Tibial nerve (tissue), 4 donors: Measurements from ENCODE around the gene RPS6KA2. TPM values are rescaled to one million over a fixed set of nuclear protein-coding genes. Genes with fewer than 3 reads are reported as not detected.

Source experiments
- DNase-seq, 2 donors: peaks; one replicate each; pipeline ENCODE4 v3.0.0-alpha.2; 2019; ENCODE audit warnings: low spot score in 2 of 2
- H3K27ac ChIP-seq, 4 donors: fragments of 200-600 bp; sonication (generic) in 3 of 4; one replicate each; pipeline ENCODE4 v1.5.1; 2017 to 2019; ENCODE audit warnings: mild to moderate bottlenecking in 1 of 4
- H3K27me3 ChIP-seq, 2 donors: fragments of 200-600 bp; sonication (generic) in 1 of 2; one replicate each; pipeline versions ENCODE4 v1.5.1 to v1.6.0; 2017 to 2019
- H3K36me3 ChIP-seq, 3 donors: fragments of 200-600 bp; sonication (generic); one replicate each; pipeline ENCODE4 v1.5.1; 2018 to 2019
- H3K4me1 ChIP-seq, 4 donors: fragments of 200-600 bp; sonication (generic) in 3 of 4; one replicate each; pipeline ENCODE4 v1.5.1; 2017 to 2019
- H3K4me3 ChIP-seq, 4 donors: fragments of 200-600 bp; sonication (generic) in 3 of 4; one replicate each; pipeline ENCODE4 v1.5.1; 2017 to 2019; ENCODE audit warnings: mild to moderate bottlenecking in 1 of 4, moderate library complexity in 1 of 4
- H3K9me3 ChIP-seq, 4 donors: fragments of 200-600 bp; sonication (generic) in 3 of 4; one replicate each; pipeline ENCODE4 v1.5.1; 2017 to 2019
- EP300 ChIP-seq, 2 donors: sonication (generic); formaldehyde crosslinking; IDR thresholded peaks; one replicate each; pipeline ENCODE4 v1.6.1; 2017; ENCODE audit warnings: antibody characterized with exemption in 2 of 2, mild to moderate bottlenecking in 1 of 2
- POLR2A ChIP-seq, 2 donors: fragments of 450-650 bp; IDR thresholded peaks; one replicate each; pipeline ENCODE4 v1.6.1; 2017; ENCODE audit warnings: antibody characterized with exemption in 2 of 2, mild to moderate bottlenecking in 2 of 2, moderate library complexity in 2 of 2
- WGBS, 2 donors: methylation state at CpG; one replicate each; pipeline ENCODE4 v1.1.5; 2018; 5-methylcytosine and 5-hydroxymethylcytosine counted together
- total RNA-seq, 4 donors: library from RNA; depleted of rRNA; stranded (reverse); fragments of >200 nt; gene quantifications; one replicate each; pipeline ENCODE4 v1.1.0, GENCODE V29; 2016
- TF ChIP-seq, protein P1 (sequence below), 5 experiments: fragments of 200-600 bp in 3 of 5; fragments of 450-650 bp in 2 of 5; sonication (generic) in 3 of 5; IDR thresholded peaks; one replicate each; pipeline ENCODE4 v1.5.1; 2016 to 2019; ENCODE audit warnings: antibody characterized with exemption in 5 of 5, mild to moderate bottlenecking in 3 of 5, moderate library complexity in 2 of 5

RPS6KA2 gene
- total RNA-seq, 4 donors from 2014 or later: 89.6 to 153 (median 103) TPM

DNA sequence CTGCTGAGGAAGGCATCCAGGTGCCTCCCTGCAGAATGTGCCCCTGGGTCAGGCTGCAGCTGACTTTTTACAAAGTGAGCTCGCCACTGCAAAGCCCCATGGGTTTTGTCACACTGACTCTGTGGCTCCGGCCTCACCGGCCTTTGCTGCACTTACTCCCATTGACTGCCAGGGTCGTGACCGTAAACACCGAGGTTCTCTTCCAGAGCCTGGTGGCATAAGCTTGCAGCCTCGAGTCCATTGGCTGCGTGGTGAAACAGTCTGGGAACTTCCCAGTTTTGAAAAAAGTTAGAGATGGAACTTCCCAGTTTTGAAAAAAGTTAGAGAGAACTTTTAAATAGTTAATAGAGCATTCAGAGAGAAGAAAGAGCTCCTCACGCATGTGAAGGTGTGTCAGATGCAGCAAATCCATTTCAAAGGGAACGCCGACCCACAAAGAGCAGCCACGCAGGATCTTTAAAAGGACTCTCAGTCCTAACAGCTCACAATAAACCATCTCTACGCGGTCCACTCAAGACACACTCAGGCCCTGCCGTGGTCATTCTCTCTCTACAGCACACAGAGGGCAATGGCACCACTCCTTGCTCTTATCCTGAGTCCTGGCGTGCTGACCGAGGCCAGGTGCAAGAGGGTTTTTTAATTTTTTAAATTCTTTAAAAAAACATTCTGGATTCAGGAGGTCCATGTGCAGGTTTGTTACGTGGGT lies 53.4 kb downstream of the RPS6KA2 start:
- TF ChIP-seq, protein P1, sequence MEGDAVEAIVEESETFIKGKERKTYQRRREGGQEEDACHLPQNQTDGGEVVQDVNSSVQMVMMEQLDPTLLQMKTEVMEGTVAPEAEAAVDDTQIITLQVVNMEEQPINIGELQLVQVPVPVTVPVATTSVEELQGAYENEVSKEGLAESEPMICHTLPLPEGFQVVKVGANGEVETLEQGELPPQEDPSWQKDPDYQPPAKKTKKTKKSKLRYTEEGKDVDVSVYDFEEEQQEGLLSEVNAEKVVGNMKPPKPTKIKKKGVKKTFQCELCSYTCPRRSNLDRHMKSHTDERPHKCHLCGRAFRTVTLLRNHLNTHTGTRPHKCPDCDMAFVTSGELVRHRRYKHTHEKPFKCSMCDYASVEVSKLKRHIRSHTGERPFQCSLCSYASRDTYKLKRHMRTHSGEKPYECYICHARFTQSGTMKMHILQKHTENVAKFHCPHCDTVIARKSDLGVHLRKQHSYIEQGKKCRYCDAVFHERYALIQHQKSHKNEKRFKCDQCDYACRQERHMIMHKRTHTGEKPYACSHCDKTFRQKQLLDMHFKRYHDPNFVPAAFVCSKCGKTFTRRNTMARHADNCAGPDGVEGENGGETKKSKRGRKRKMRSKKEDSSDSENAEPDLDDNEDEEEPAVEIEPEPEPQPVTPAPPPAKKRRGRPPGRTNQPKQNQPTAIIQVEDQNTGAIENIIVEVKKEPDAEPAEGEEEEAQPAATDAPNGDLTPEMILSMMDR (IDR thresholded peaks at IDR 0.05): no peak
- no peak for DNase-seq
- Histone ChIP-seq H3K27me3 (no peaks in the 10 kb centered on the region), H3K27ac (peak overlapping the region in 1 of 4 donors; percentile 13), H3K9me3 (peaks cover 0 to 3% (median 0%) of the 10 kb centered on the region in 4 donors), H3K4me1 (peaks cover 0 to 29% (median 5%) of the 10 kb centered on the region in 4 donors), H3K4me3 (no peak overlapping the region), H3K36me3 (peaks cover 0 to 12% (median 0%) of the 10 kb centered on the region in 3 donors)
- WGBS, 2 donors: 74 to 77% methylated on average over 18 of the region's 18 CpGs

DNA sequence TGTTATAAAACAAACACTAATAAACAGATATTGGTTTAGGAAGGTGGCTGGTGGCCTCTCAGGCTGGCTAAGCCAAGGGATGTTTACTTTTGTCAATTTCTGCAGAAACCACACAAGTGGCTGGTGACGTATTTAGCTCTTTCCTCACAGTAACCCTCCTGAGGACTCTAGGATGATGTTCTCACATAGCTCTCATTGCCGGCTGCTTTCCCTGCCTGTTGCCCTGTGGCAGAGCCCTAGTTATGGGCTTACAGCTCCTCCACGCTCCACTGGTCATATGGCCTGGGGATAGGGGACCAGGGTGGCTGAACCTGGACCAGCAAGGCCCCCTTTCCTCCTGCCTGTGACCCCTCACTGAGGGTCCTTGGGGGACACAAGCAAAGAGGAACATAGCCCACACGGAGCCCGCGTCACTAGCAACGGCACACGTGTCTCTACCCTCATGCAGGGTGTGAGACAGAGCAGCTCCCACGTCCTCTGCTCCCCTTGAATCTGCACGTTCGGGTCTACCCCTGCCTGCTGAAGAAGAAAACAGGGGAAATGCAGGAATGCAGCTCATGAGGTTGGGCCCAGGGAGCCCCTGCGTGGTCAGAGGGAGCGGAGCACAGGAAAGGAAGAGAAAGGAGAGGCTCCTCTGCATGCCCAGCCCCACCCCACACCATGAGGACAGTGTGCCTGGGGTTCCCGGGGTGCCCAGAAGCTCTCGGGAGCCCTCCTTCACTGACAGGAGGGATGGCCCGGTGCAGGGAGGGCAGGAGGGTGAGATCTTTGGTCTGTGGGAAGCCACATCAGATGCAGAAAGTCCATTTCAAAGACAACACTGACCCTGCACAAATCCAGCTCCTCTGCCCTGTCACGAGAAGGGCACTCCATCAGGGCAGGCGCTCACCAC lies 54.4 kb downstream of the RPS6KA2 start:
- 54 to 62% methylated on average over 15 to 18 of the region's 18 CpGs for WGBS, 2 donors
- no peak overlapping the region for H3K4me3 ChIP-seq
- peaks cover 0 to 29% (median 5%) of the 10 kb centered on the region in 4 donors for H3K4me1 ChIP-seq
- TF ChIP-seq, protein P1 (IDR thresholded peaks at IDR 0.05): no peak
- TF ChIP-seq EP300 (IDR thresholded peaks at IDR 0.05): peak in 1 of 2 donors; percentile 65
- H3K27ac ChIP-seq: peak overlapping the region; percentile 7 to 79 (median 38)
- peak in 1 of 2 donors; percentile 66 for DNase-seq
- H3K9me3 ChIP-seq: peaks cover 0 to 3% (median 0%) of the 10 kb centered on the region in 4 donors
- no peaks in the 10 kb centered on the region for H3K27me3 ChIP-seq
- H3K36me3 ChIP-seq: peaks cover 0 to 12% (median 0%) of the 10 kb centered on the region in 3 donors

DNA sequence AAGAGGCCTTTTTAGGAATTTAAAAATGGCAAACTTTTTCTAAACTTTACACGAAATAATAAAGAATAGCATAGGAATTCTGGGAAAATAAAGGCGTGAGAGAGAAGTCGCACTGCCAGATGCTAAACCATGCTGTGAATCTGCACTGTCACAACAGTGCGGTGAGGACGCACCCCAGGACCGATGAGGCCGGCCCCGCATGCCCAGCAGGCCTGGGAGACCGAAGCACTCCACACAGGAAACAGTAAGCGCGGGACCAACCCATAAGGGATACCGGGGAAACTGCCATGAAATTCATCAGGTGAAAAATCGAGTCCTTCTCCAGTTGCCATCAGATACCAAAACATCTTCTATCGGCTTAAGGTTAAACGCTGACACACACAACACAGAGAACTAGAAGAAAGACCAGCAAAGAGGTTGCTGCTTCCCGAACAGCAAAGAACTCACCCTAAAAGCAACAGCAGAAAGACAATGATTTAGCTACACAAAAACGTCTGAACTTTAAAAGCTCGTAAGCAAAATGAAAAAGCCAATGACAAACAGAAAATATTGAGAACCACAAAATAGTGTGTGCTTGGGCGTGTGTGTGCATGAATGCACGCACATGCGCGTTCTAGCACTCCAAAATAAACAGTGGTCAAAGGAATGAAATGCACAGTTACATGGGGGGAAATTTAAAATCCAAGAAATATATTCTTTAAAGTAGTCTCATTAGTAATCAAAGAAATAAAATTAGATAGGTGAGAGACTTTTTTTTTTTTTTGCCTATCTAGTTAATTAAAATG lies 55.9 kb downstream of the RPS6KA2 start:
- TF ChIP-seq, protein P1 (IDR thresholded peaks at IDR 0.05): no peak
- TF ChIP-seq POLR2A (IDR thresholded peaks at IDR 0.05) (no peak), EP300 (IDR thresholded peaks at IDR 0.05) (no peak)
- Histone ChIP-seq H3K36me3 (peaks cover 0 to 3% (median 0%) of the 10 kb centered on the region in 3 donors), H3K4me1 (peaks cover 0 to 29% (median 5%) of the 10 kb centered on the region in 4 donors), H3K9me3 (no peaks in the 10 kb centered on the region), H3K27ac (peak overlapping the region in 2 of 4 donors; percentile 23 to 79), H3K27me3 (no peaks in the 10 kb centered on the region), H3K4me3 (no peak overlapping the region)
- WGBS, 2 donors: 71 to 75% methylated on average over 22 of the region's 22 CpGs
- DNase-seq: no peak

DNA sequence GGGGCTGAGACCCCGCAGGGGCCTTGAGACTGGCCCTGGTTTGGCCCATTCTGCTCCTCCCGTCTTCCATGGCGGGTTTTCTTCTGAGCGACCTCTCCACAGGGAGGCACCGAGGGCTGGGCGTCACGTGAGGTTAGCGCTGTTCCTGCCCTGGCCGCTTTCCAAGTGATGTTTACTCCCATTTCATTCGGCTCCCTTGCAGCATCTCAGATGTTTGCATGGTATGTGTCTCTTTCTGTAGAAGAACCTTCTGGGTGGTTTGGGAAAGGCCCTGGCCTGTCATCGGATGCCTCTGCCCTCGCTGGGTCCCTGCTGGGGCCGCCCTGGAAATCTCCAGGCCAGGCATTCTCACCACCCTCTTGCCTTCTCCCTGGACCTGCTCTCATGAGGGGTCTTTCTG lies 57.8 kb downstream of the RPS6KA2 start:
- DNase-seq: no peak
- no peak overlapping the region for H3K4me3 ChIP-seq
- 85 to 95% methylated on average over 13 of the region's 13 CpGs for WGBS, 2 donors
- TF ChIP-seq, protein P1 (IDR thresholded peaks at IDR 0.05): no peak
- TF ChIP-seq POLR2A (IDR thresholded peaks at IDR 0.05) (no peak), EP300 (IDR thresholded peaks at IDR 0.05) (no peak)
- peaks cover 0 to 29% (median 5%) of the 10 kb centered on the region in 4 donors for H3K4me1 ChIP-seq
- peaks cover 0 to 23% (median 0%) of the 10 kb centered on the region in 3 donors for H3K36me3 ChIP-seq
- H3K27me3 ChIP-seq: no peaks in the 10 kb centered on the region
- H3K27ac ChIP-seq: no peak overlapping the region
- no peaks in the 10 kb centered on the region for H3K9me3 ChIP-seq
